Neural cell (in vitro differentiated cells): ENCODE measurements around the gene ADCY5. TPM values are rescaled to one million over a fixed set of nuclear protein-coding genes. Genes with fewer than 3 reads are reported as not detected.

Experiments
- H2AFZ ChIP-seq: fragments of 200-600, 300-800 bp; sonication (generic), shearing (Covaris generic); 2 replicates; pipeline ENCODE4 v1.6.0; 2014; ENCODE audit warnings: low read depth, mild to moderate bottlenecking, antibody characterized with exemption, low read length, moderate library complexity
- H3F3A ChIP-seq: fragments of 200-600 bp; shearing (Covaris generic); 2 replicates; pipeline ENCODE4 v1.6.1; 2016; ENCODE audit warnings: mild to moderate bottlenecking, moderate library complexity, mixed read lengths, antibody characterized with exemption, low read length; ENCODE audit not compliant: insufficient read depth, poor library complexity, severe bottlenecking
- H3K27ac ChIP-seq: fragments of 200-600, 300-800 bp; sonication (generic), shearing (Covaris generic); 2 replicates; pipeline ENCODE4 v1.5.1; 2014; ENCODE audit warnings: mild to moderate bottlenecking, low read length, moderate library complexity
- H3K27me3 ChIP-seq: fragments of 300-800, 200-600 bp; sonication (generic), shearing (Covaris generic); 2 replicates; pipeline ENCODE4 v1.6.0; 2014; ENCODE audit warnings: mild to moderate bottlenecking, low read depth, low read length, moderate library complexity; ENCODE audit not compliant: insufficient read depth
- H3K36me3 ChIP-seq: fragments of 300-800, 200-600 bp; sonication (generic), shearing (Covaris generic); 2 replicates; pipeline ENCODE4 v1.5.1; 2014; ENCODE audit warnings: mild to moderate bottlenecking, antibody characterized with exemption, low read length, moderate library complexity; ENCODE audit not compliant: insufficient read depth
- H3K4me2 ChIP-seq: fragments of 300-800, 200-600 bp; sonication (generic), shearing (Covaris generic); 2 replicates; pipeline ENCODE4 v1.6.0; 2014; ENCODE audit warnings: mild to moderate bottlenecking, low read length
- H3K4me3 ChIP-seq: fragments of 300-800, 200-600 bp; sonication (generic), shearing (Covaris generic); 2 replicates; pipeline ENCODE4 v1.5.1; 2014; ENCODE audit warnings: mild to moderate bottlenecking, low read length, moderate library complexity
- H3K79me2 ChIP-seq: fragments of 200-600 bp; shearing (Covaris generic); replicated peaks from 2 replicates; pipeline ENCODE4 v1.6.0; 2014; ENCODE audit warnings: mild to moderate bottlenecking, low read length, moderate library complexity; ENCODE audit not compliant: insufficient read depth
- H3K9ac ChIP-seq: fragments of 300-800, 200-600 bp; sonication (generic), shearing (Covaris generic); 2 replicates; pipeline ENCODE4 v1.6.1; 2016; ENCODE audit warnings: mild to moderate bottlenecking, low read length, mixed read lengths
- H3K9me2 ChIP-seq: fragments of 200-600 bp; shearing (Covaris generic); 2 replicates; pipeline ENCODE4 v1.6.1; 2016; ENCODE audit warnings: mild to moderate bottlenecking, low read length, mixed read lengths; ENCODE audit not compliant: insufficient read depth
- H3K9me3 ChIP-seq: fragments of 200-600, 300-800 bp; sonication (generic), shearing (Covaris generic); 2 replicates; pipeline ENCODE4 v1.6.1; 2016; ENCODE audit warnings: mild to moderate bottlenecking, mixed run types, low read length, moderate library complexity, mixed read lengths
- H4K20me1 ChIP-seq: fragments of 200-600 bp; shearing (Covaris generic); 2 replicates; pipeline ENCODE4 v1.6.1; 2016; ENCODE audit warnings: mild to moderate bottlenecking, mixed run types; ENCODE audit not compliant: insufficient read depth
- EP300 ChIP-seq: fragments of 450-650 bp; conservative IDR thresholded peaks from 2 replicates; pipeline ENCODE4 v1.6.1; 2014; ENCODE audit warnings: antibody characterized with exemption, mild to moderate bottlenecking, moderate library complexity; ENCODE audit not compliant: poor library complexity, severe bottlenecking
- EZH2 ChIP-seq: fragments of 200-600, 300-800 bp; shearing (Covaris generic), sonication (generic); IDR thresholded peaks from 2 replicates; pipeline ENCODE4 v1.6.1; 2014; ENCODE audit warnings: antibody characterized with exemption, low read length, borderline replicate concordance, mild to moderate bottlenecking; ENCODE audit not compliant: insufficient read depth, poor library complexity, severe bottlenecking
- MXI1 ChIP-seq: fragments of 450-650 bp; conservative IDR thresholded peaks from 2 replicates; pipeline ENCODE4 v1.6.1; 2014; ENCODE audit warnings: antibody characterized with exemption, mild to moderate bottlenecking; ENCODE audit not compliant: poor library complexity, severe bottlenecking
- POLR2AphosphoS5 ChIP-seq: IDR thresholded peaks from 2 replicates; pipeline ENCODE4 v1.6.1; 2012
- RAD21 ChIP-seq: fragments of 450-650 bp; conservative IDR thresholded peaks from 2 replicates; pipeline ENCODE4 v1.6.1; 2014; ENCODE audit warnings: antibody characterized with exemption, mild to moderate bottlenecking, moderate library complexity
- SMC3 ChIP-seq: fragments of 450-650 bp; conservative IDR thresholded peaks from 2 replicates; pipeline ENCODE4 v1.6.1; 2014; ENCODE audit warnings: antibody characterized with exemption, mild to moderate bottlenecking, moderate library complexity; ENCODE audit not compliant: poor library complexity
- TAF1 ChIP-seq: IDR thresholded peaks from 2 replicates; pipeline ENCODE4 v1.6.1; 2012; ENCODE audit warnings: low read depth
- polyA plus RNA-seq: library from polyadenylated mRNA; depleted of rRNA; stranded (reverse); fragments of >200 nt; gene quantifications from 2 replicates; pipeline ENCODE4 v1.2.3, GENCODE V29; 2014
- TF ChIP-seq, protein P1 (sequence below): IDR thresholded peaks from 2 replicates; pipeline ENCODE4 v1.6.1; 2012; ENCODE audit warnings: borderline replicate concordance
- TF ChIP-seq, protein P2 (sequence below): fragments of 450-650 bp; IDR thresholded peaks from 2 replicates; pipeline ENCODE4 v1.5.1; 2014; ENCODE audit warnings: antibody characterized with exemption, mild to moderate bottlenecking, moderate library complexity; ENCODE audit not compliant: poor library complexity, severe bottlenecking

Gene ADCY5
- polyA plus RNA-seq, 1 donor from 2014 or later = 7.7 TPM

DNA sequence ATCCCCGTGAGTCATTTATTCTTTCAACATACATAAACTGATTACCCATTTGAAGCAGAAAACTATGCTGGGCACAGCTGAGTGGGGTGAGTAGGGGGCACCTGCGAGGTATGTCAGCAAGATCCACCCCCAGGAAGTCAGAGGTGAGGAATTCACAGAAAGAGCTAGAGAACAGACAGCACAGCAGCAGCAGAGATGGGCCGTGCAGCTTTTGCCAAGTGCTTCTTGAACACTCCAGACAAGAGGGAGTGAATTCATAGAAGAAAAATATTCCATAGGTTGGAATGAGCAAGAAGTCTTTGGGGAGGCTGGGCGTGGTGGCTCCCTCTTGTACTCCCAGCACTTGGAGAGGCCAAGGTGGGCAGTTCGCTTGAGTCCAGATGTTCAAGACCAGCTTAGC, 9.4 kb upstream of the ADCY5 start:
- no peaks in the 10 kb centered on the region for H3K9me3 ChIP-seq
- no peak overlapping the region for H3K27ac ChIP-seq
- H3K36me3 ChIP-seq = no peaks in the 10 kb centered on the region
- H3K4me3 ChIP-seq = no peak overlapping the region
- no peaks in the 10 kb centered on the region for H3K9me2 ChIP-seq
- no peaks in the 10 kb centered on the region for H3K79me2 ChIP-seq
- H3F3A ChIP-seq = no peaks in the 10 kb centered on the region
- no peaks in the 10 kb centered on the region for H3K27me3 ChIP-seq
- no peaks in the 10 kb centered on the region for H4K20me1 ChIP-seq
- no peak for TF ChIP-seq EP300
- TF ChIP-seq RAD21 = no peak
- TF ChIP-seq SMC3 = no peak
- no peak for TF ChIP-seq TAF1
- TF ChIP-seq POLR2AphosphoS5 = no peak
- TF ChIP-seq, protein P1, sequence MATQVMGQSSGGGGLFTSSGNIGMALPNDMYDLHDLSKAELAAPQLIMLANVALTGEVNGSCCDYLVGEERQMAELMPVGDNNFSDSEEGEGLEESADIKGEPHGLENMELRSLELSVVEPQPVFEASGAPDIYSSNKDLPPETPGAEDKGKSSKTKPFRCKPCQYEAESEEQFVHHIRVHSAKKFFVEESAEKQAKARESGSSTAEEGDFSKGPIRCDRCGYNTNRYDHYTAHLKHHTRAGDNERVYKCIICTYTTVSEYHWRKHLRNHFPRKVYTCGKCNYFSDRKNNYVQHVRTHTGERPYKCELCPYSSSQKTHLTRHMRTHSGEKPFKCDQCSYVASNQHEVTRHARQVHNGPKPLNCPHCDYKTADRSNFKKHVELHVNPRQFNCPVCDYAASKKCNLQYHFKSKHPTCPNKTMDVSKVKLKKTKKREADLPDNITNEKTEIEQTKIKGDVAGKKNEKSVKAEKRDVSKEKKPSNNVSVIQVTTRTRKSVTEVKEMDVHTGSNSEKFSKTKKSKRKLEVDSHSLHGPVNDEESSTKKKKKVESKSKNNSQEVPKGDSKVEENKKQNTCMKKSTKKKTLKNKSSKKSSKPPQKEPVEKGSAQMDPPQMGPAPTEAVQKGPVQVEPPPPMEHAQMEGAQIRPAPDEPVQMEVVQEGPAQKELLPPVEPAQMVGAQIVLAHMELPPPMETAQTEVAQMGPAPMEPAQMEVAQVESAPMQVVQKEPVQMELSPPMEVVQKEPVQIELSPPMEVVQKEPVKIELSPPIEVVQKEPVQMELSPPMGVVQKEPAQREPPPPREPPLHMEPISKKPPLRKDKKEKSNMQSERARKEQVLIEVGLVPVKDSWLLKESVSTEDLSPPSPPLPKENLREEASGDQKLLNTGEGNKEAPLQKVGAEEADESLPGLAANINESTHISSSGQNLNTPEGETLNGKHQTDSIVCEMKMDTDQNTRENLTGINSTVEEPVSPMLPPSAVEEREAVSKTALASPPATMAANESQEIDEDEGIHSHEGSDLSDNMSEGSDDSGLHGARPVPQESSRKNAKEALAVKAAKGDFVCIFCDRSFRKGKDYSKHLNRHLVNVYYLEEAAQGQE = no peak
- TF ChIP-seq EZH2 = no peak
- no peak for TF ChIP-seq MXI1
- TF ChIP-seq, protein P2, sequence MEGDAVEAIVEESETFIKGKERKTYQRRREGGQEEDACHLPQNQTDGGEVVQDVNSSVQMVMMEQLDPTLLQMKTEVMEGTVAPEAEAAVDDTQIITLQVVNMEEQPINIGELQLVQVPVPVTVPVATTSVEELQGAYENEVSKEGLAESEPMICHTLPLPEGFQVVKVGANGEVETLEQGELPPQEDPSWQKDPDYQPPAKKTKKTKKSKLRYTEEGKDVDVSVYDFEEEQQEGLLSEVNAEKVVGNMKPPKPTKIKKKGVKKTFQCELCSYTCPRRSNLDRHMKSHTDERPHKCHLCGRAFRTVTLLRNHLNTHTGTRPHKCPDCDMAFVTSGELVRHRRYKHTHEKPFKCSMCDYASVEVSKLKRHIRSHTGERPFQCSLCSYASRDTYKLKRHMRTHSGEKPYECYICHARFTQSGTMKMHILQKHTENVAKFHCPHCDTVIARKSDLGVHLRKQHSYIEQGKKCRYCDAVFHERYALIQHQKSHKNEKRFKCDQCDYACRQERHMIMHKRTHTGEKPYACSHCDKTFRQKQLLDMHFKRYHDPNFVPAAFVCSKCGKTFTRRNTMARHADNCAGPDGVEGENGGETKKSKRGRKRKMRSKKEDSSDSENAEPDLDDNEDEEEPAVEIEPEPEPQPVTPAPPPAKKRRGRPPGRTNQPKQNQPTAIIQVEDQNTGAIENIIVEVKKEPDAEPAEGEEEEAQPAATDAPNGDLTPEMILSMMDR = no peak
- H2AFZ ChIP-seq = no peak overlapping the region
- H3K4me2 ChIP-seq = no peak overlapping the region
- H3K9ac ChIP-seq = no peak overlapping the region

DNA sequence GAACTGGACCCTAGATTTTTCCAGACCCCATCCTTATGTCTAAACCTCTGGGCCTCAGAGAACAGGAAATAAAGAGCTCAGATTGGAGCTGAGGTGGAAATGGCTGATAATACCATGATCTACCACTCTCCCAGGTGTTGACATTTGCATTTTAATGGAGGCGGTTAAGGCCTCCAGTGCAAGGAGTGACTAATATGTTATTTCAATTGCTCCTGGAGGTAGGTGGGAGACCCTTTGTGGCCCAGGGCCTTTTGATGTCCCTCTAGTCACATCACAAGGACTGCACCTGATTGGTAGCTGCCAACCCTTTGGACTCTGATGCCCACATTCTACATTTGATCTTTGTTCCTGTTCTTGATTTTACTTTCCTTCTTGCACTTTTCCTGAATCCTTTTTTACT, 9.0 kb upstream of the ADCY5 start:
- no peak overlapping the region for H3K4me2 ChIP-seq
- no peaks in the 10 kb centered on the region for H3F3A ChIP-seq
- no peak overlapping the region for H3K9ac ChIP-seq
- H3K36me3 ChIP-seq = no peaks in the 10 kb centered on the region
- no peaks in the 10 kb centered on the region for H3K9me2 ChIP-seq
- H3K4me3 ChIP-seq = no peak overlapping the region
- no peak overlapping the region for H3K27ac ChIP-seq
- H2AFZ ChIP-seq = no peak overlapping the region
- no peaks in the 10 kb centered on the region for H4K20me1 ChIP-seq
- H3K27me3 ChIP-seq = no peaks in the 10 kb centered on the region
- H3K79me2 ChIP-seq = no peaks in the 10 kb centered on the region
- TF ChIP-seq MXI1 (no peak), RAD21 (no peak), POLR2AphosphoS5 (no peak), TAF1 (no peak), SMC3 (no peak)
- TF ChIP-seq, protein P1 = no peak
- TF ChIP-seq, protein P2 = no peak
- no peaks in the 10 kb centered on the region for H3K9me3 ChIP-seq
